Measurements from ENCODE around the gene TNNI2. TPM values are rescaled to one million over a fixed set of nuclear protein-coding genes. Genes with fewer than 3 reads are reported as not detected.

The TNNI2 gene
- total RNA-seq, 1 donor from 2014 or later: not detected

DNA sequence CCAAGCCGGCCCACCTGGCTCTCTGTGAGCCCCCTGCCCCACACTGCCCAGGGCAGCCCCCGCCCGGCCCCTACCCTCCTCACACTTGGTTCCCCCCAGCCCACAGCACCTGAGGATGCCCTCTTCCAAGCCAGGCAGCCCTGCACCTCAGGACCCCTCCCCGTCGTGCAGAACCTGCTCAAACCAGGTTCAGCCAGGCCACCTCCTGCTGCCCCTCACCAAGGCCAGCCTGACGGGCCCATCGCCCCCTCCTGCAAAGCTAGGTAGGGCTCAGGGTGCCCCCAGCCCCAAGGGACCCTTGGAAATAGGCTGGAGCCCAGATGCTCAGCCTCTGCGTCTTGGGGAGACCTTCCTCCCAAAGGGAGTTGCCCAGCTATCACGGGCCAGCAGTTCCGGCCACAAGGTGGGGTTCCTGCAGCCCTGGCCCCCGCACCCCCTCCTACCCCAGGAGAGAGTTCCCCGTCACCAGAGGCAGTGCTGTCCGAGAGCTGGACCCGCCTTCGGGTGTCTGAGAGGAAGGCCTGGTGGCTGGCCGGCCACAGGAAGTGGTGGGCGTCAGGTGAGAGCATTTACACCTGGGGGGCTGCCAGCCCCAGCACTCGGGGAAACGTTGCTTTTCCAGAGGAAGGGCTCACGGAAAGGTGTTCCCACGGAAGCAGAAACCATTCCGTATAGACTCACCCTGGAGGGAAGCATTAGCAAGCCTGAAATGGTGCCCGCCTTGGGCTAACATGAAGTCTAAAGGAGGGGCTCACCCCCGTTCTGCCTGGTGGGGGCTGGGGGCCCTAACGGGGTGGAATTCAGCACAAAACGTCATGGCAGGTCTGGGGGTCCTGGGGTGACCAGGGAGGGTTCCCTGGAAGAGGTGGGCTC lies 7.2 kb upstream of the TNNI2 start:
- intact Hi-C loops (cut with DNase I): loop anchor here (2.0 to 5.0 kb wide), 2 partner anchors 139 to 179 kb away; no protein-coding TSS in a partner anchor
- no peak for DNase-seq (ENCODE audit: low spot score)
- ATAC-seq: no peak

DNA sequence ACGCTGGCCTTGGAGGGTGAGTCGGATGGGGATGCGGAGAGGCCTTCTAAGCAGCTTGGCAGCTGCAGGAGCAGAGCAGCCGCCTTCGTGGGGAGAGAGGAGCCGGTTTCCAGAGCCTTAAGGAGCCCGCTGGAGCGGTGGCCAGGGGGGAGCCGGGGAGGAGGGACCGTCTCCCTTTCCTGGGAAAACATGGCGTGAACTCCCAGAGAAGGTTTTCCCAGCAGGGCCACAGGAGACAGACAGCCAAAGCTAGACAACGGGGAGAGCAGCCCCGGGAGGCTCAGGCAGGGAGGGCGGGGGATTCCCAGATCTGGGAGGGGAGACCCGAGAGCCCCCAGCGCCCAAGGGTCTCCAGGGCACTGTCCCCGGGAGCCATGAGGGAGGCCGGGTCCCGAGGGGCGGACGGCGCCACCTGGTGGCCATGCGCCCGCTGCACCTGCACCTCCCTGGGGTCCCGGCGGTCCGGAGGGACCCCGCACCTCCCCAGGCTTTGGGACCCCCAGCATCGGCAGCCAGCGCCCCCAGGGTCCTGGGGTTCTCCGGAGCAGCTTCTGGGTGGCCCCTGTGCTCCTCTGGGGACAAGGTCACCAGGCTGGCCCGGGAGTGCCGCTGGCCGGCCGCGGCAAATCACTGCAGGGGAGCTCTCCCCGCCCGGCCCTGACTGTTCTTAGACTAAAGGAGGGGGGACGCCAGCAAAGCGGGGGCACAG lies 6.4 kb upstream of the TNNI2 start:
- peak; percentile 66 for ATAC-seq
- intact Hi-C loops (cut with DNase I): loop anchor here (2.0 to 5.0 kb wide), 2 partner anchors 140 to 180 kb away; no protein-coding TSS in a partner anchor
- DNase-seq (ENCODE audit: low spot score): peak; percentile 82

GRCh38 chr11:1832920-1833295 lies 5.9 kb upstream of the TNNI2 start:
- intact Hi-C loops (cut with DNase I): loop anchor here (2.0 to 5.0 kb wide), 2 partner anchors 140 to 181 kb away; no protein-coding TSS in a partner anchor
- DNase-seq (ENCODE audit: low spot score) (no peak), ATAC-seq (no peak)

- DNase-seq (ENCODE audit: low spot score) (no peak), ATAC-seq (no peak)
- intact Hi-C loops (cut with DNase I): loop anchor here (5.0 kb wide), 1 partner anchor 182 kb away; no protein-coding TSS in a partner anchor
Measured at GRCh38 chr11:1834062-1834610, 4.6 kb upstream of the TNNI2 start.

DNA sequence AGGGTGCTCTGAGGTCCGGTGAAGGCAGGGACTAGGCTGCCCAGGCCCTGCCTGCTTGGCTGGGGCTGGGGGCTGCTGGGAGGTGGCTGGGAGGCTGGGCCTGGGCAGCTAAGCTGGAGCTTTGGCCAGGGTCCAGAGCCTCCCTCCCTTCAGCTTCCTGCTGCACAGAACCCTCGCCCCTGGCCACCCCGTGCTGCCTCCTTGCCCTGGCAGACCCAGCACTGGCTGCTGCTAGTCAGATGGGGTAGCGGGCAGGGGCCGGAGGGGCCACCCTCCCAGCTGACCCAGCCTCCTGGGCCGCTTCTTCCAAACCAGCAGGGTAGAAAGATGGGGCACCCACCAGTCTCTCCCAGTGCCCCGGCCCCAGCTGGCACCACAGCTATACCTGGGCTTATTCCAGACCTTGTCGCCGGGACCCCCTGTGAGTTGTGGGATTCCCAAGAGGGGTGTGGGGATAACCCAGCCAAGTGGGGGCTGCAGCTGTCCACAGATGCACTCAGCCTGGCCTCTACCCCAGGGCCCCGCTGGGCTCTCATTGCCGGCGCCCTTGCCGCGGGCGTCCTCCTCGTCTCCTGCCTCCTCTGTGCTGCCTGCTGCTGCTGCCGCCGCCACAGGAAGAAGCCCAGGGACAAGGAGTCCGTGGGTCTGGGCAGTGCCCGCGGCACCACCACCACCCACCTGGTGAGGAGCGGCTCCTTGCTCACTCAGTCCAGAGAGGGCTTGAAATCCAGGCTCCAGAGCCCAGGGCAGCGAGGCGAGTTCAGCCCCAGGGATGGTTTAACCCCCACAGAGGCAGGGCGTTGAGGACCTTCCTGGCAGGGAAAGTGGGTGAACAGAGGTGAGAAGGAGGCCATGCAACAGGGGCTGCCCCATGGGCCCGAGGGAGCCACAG lies 3.8 kb upstream of the TNNI2 start, which contains the start of gene SYT8:
SYT8 (plus strand) TSS at position 212 of the 892 bp plus-strand sequence; CDS start at position 328, 116 bp downstream.
- DNase-seq (ENCODE audit: low spot score) (no peak), ATAC-seq (no peak)

DNA sequence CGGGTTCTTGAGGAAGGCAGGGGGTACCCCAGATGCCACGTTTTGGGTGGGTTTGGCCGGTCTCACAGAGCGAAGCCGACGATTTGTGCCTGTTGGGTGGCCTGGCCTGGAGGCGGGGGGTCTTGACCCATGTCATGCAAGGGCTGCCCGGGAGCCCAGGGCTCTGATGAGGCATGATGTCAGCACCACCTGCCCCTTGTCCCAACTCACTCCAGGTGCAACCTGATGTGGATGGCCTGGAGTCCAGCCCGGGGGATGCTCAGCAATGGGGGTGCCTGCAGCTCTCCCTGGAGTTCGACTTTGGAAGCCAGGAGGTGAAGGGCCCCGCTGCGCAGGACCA lies 3.1 kb upstream of the TNNI2 start:
- intact Hi-C loops (cut with DNase I): loop anchor here (5.0 kb wide), 1 partner anchor 317 kb away; no protein-coding TSS in a partner anchor
- no peak for DNase-seq (ENCODE audit: low spot score)
- no peak for ATAC-seq

More for the DNA sequence above, 3.8 kb upstream of the TNNI2 start, which contains the start of gene SYT8:
- intact Hi-C loops (cut with DNase I): loop anchor here (5.0 kb wide), 2 partner anchors 183 to 317 kb away; no protein-coding TSS in a partner anchor

DNA sequence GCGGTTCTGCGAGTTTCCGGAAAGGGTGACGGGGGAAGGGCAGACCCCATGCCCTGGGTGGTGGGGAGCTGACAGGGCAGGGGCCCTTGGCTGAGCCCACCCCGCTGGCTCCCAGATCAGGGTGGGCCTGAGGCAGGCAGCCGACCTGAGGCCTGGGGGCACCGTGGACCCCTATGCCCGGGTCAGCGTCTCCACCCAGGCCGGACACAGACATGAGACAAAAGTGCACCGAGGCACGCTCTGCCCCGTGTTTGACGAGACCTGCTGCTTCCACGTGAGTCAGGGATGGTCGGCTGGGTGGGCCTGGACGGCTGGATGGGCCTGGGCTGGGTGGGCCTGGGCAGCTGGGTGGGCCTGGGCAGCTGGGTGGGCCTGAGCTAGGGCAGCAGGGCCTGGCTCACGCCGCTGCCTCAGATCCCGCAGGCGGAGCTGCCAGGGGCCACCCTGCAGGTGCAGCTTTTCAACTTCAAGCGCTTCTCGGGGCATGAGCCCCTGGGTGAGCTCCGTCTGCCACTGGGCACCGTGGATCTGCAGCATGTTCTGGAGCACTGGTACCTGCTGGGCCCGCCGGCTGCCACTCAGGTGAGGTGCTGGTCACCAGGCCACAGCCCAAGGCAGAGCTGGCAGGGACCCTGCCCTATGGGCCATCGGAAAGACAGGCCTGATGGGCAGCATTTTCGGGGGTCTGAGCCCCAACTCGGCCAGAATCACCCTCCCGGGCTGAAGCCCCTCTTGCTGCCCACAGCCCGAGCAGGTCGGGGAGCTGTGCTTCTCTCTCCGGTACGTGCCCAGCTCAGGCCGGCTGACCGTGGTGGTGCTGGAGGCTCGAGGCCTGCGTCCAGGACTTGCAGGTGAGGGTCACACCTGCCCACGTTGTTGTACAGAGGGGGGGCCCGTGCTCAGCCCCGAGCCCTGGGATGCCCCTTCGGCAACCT lies 2.5 kb upstream of the TNNI2 start:
- ATAC-seq (no peak), DNase-seq (ENCODE audit: low spot score) (no peak)
- intact Hi-C loops (cut with DNase I): loop anchor here (5.0 kb wide), 1 partner anchor 316 kb away; no protein-coding TSS in a partner anchor

DNA sequence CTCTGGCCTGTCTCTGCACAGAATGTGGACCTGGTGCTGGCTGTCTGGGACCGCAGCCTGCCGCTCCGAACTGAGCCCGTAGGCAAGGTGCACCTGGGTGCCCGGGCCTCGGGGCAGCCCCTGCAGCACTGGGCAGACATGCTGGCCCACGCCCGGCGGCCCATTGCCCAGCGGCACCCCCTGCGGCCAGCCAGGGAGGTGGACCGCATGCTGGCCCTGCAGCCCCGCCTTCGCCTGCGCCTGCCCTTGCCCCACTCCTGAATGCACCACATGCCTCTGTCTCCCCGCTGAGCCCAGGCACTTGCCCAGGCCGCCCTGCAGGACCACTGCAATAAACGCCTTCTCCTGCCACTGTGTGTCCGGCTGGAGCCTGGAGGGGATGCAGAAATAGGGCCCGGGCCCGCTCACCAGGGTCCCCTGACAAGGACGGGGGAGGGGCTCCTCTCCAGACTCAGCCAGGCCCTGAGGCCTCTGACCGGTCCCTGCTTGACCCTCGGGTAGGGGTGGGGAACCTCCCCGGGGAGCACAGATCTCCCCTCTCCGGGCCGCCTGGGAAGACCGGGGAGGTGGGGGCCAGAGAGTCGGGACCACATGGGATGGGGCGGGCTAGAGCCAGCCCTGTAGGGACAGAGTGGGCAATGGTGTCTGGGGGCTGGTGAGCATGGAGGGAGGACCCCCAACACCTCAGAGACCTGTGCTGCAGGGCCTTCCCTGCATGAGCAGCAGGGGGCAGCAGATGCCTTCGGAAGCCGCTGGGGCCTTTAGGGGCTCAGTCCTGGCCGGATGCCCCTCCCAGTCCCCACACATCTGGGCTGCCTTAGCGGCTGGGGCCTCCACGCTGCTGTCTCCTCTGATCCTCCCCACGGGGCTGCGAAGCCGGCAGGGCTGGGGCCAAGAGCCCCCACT lies 1.4 kb upstream of the TNNI2 start:
- ATAC-seq: peak; percentile 81
- intact Hi-C loops (cut with DNase I): loop anchor here (5.0 kb wide), 1 partner anchor 315 kb away; no protein-coding TSS in a partner anchor
- peak; percentile 88 for DNase-seq (ENCODE audit: low spot score)

DNA sequence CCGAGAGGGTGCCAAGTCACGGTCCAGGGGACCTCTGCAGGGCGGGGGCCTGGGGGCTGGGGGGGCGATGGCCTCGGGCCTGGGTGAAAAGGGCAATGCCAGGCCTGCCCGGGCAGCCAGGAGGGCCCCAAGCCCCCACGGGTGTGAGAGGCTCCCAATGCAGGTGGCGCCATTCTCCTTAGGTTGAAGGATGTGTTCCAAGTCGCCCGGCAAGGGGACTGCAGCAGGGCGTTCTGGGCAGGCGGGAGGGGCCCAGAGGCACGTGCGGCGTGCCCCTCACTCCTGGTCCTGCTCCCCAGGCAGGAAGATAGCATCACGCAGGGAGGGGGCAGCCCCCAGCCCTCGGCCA lies 730 bp upstream of the TNNI2 start:
- ATAC-seq: no peak
- no peak for DNase-seq (ENCODE audit: low spot score)
- intact Hi-C loops (cut with DNase I): loop anchor here (5.0 kb wide), 1 partner anchor 314 kb away; no protein-coding TSS in a partner anchor

DNA sequence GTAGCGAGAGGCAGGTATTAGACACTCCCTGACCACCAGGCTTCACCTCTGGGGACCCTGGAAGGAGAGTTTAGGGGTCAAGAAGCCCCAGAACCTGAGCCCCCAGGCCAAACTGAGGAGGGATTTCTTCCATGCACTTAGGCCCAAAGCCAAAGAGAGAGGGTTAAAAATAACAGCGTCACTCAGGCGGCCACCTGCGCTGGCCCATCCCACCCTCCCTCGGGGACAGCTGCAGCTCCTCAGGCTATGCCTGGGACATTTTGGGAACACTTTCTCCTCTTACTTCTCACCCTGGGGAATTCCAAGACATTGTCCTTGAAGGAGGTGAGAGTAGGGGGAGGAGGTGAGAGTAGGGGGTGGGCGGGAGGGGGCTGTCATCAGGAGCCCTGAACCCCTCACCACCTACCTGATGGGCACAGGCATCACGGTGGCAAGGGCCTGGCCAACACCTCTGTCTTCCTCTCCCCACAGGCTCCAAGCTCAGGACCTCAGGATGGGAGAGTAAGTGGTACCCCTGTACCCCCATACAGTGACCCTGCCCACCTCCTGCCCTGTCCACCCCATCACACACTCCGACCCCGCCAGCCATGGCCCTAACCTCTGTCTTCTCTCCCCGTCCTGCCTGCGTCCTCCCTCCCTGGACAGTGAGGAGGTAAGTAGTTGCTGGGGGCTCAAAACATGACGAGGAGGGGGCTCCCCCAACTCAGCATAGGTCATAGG lies 583 bp downstream of the TNNI2 start:
- intact Hi-C loops (cut with DNase I): loop anchor here (5.0 kb wide), 1 partner anchor 313 kb away; no protein-coding TSS in a partner anchor
- no peak for DNase-seq (ENCODE audit: low spot score)
- no peak for ATAC-seq

DNA sequence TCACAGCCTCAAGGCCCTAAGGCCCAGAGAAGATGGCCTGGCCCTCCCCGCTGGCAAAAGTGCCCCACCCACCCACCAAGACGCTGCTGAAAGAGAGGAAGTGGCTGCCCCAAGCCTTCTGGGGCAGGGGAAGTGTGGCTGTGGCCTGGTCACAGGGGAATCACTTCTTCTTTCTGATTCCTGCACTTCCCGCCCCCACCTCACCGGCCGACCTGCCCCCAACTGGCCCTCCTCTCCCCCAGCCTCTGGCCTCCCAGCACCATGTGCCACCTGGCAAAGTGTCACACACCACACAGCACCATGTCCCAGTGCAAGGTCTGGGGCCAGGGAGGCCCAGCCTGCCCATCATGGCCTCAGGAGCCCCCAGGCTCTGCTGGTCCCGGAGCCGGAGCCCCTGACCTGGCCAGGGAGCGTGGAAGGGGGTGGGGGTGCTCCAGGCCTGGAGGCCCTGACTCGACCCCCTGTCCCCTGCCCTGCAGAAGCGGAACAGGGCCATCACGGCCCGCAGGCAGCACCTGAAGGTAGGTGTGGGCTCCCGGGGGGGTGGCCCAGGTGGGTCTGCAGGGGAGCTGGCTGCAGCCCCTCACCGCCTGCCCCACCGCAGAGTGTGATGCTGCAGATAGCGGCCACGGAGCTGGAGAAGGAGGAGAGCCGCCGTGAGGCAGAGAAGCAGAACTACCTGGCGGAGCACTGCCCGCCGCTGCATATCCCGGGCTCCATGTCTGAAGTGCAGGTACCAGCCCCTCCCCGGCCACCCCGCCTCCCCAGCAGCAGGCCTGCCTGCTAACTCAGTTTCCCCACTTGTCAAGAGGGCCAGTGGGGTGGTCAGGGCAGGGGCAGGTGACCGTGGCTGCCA lies 1.4 kb downstream of the TNNI2 start:
- ATAC-seq (peak; percentile 7), DNase-seq (ENCODE audit: low spot score) (no peak)
- intact Hi-C loops (cut with DNase I): loop anchor here (5.0 kb wide), 1 partner anchor 312 kb away; no protein-coding TSS in a partner anchor

- ATAC-seq: no peak
- intact Hi-C loops (cut with DNase I): no loop called here
- no peak for DNase-seq (ENCODE audit: low spot score)
Measured at GRCh38 chr11:1840780-1841480, 2.1 kb downstream of the TNNI2 start.

DNA sequence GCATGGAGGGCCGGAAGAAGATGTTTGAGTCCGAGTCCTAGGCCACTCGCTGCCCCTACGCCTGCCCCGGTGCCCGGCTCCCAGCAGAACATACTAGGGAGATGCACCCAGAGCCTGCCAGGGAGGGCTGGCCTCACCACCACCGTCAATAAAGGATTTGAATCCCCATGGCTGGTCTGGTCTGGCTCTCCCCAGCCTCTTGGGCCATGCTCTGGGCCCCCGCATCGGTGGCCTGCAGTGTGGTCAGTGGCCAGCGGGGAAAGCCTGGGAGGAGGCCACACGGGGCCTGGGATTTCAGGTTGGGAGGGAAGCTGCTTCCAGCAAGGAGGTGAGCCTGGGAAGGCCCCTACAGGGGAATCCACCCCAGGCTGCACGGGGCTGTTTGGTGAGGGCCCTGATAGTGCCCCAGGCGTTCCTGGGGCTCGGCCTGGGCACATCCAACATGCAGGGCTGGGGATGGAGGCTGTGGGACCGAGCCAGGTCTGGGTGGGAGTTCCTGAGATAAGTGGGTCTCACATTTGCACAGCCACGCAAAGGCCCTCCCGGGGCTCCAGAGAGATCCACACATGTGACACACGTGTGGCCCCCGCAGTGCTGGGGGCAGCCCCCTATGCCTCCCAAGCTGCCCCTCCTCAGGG lies 2.8 kb downstream of the TNNI2 start:
- intact Hi-C loops (cut with DNase I): no loop called here
- ATAC-seq (no peak), DNase-seq (ENCODE audit: low spot score) (no peak)

Data from sciatic nerve (tissue), 2 donors.